Smooth muscle cell (in vitro differentiated cells): ENCODE results near the gene GAS2L1. TPM values are rescaled to one million over a fixed set of nuclear protein-coding genes. Genes with fewer than 3 reads are reported as not detected.

Experiments used
- DNase-seq: peaks from one replicate; lab custom pipeline; 2025; ENCODE audit not compliant: unreplicated experiment; lab: John Stamatoyannopoulos, UW
- H2AFZ ChIP-seq: fragments of 200-600 bp; sonication (generic); 2 replicates; pipeline ENCODE4 v1.6.0; 2016; ENCODE audit warnings: antibody characterized with exemption, low read depth, mild to moderate bottlenecking
- H3F3A ChIP-seq: fragments of 200-600 bp; sonication (generic); 2 replicates; pipeline ENCODE4 v1.6.0; 2017; ENCODE audit warnings: antibody characterized with exemption, low read depth
- H3K27ac ChIP-seq: fragments of 200-600 bp; sonication (generic); 2 replicates; pipeline ENCODE4 v1.5.1; 2016; ENCODE audit warnings: low read depth, mild to moderate bottlenecking
- H3K27me3 ChIP-seq: fragments of 200-600 bp; sonication (generic); 2 replicates; pipeline ENCODE4 v1.6.1; 2016; ENCODE audit warnings: low read depth, mild to moderate bottlenecking
- H3K36me3 ChIP-seq: fragments of 200-600 bp; sonication (generic); 2 replicates; pipeline ENCODE4 v1.5.1; 2016; ENCODE audit warnings: low read depth
- H3K4me1 ChIP-seq: fragments of 200-600 bp; sonication (generic); 2 replicates; pipeline ENCODE4 v1.5.1; 2016; ENCODE audit warnings: low read depth
- H3K4me2 ChIP-seq: fragments of 200-600 bp; sonication (generic); 2 replicates; pipeline ENCODE4 v1.6.0; 2016; ENCODE audit warnings: mild to moderate bottlenecking
- H3K4me3 ChIP-seq: fragments of 200-600 bp; sonication (generic); 2 replicates; pipeline ENCODE4 v1.5.1; 2016; ENCODE audit warnings: mild to moderate bottlenecking
- H3K79me2 ChIP-seq: fragments of 200-600 bp; sonication (generic); 2 replicates; pipeline ENCODE4 v1.6.0; 2016; ENCODE audit warnings: low read depth, mild to moderate bottlenecking
- H3K9ac ChIP-seq: fragments of 200-600 bp; sonication (generic); 2 replicates; pipeline ENCODE4 v1.6.0; 2016; ENCODE audit warnings: low read depth
- H3K9me3 ChIP-seq: fragments of 200-600 bp; sonication (generic); replicated peaks from 2 replicates; pipeline ENCODE4 v1.5.1; 2016; ENCODE audit warnings: low read depth
- H4K20me1 ChIP-seq: fragments of 200-600 bp; sonication (generic); 2 replicates; pipeline ENCODE4 v1.6.0; 2016; ENCODE audit warnings: low read depth
- WGBS: methylation state at CpG from one replicate; pipeline ENCODE4 v1.1.7; 2016; ENCODE audit warnings: low lambda C conversion rate; 5-methylcytosine and 5-hydroxymethylcytosine counted together
- polyA plus RNA-seq: library from polyadenylated mRNA; unstranded; fragments of >200 nt; fragmentation: Nextera tagmentation; extraction: Ambion mirVana; gene quantifications from 2 replicates; pipeline ENCODE4 v1.2.1, GENCODE V29; 2016
- total RNA-seq: library from RNA; depleted of rRNA; stranded (reverse); fragments of >200 nt; gene quantifications from 2 replicates; pipeline ENCODE4 v1.2.3, GENCODE V29; 2014
- TF ChIP-seq, protein P1 (sequence below): fragments of 200-600 bp; sonication (generic); IDR thresholded peaks from 2 replicates; pipeline ENCODE4 v1.5.1; 2017; ENCODE audit warnings: borderline replicate concordance, mild to moderate bottlenecking, antibody characterized with exemption; ENCODE audit not compliant: insufficient read depth, poor library complexity, severe bottlenecking

GAS2L1 gene
- total and polyA plus RNA-seq, 2 experiments from 2014 or later, result 7.8 to 31.7 TPM

- Histone ChIP-seq H3K4me1 (peaks cover 7% of the 10 kb centered on the region), H3K36me3 (no peaks in the 10 kb centered on the region), H3K9me3 (no peaks in the 10 kb centered on the region), H3K9ac (peak overlapping the region; percentile 85), H3K27ac (peak overlapping the region; percentile 79), H4K20me1 (peaks cover 9% of the 10 kb centered on the region), H3K27me3 (no peaks in the 10 kb centered on the region), H3K4me3 (peak overlapping the region; percentile 66), H3K4me2 (peak overlapping the region; percentile 89), H3K79me2 (peaks cover 8% of the 10 kb centered on the region), H2AFZ (peak overlapping the region; percentile 77), H3F3A (no peaks in the 10 kb centered on the region)
- no peak for DNase-seq
- 74% methylated on average over 20 of the region's 20 CpGs for WGBS
- TF ChIP-seq, protein P1, sequence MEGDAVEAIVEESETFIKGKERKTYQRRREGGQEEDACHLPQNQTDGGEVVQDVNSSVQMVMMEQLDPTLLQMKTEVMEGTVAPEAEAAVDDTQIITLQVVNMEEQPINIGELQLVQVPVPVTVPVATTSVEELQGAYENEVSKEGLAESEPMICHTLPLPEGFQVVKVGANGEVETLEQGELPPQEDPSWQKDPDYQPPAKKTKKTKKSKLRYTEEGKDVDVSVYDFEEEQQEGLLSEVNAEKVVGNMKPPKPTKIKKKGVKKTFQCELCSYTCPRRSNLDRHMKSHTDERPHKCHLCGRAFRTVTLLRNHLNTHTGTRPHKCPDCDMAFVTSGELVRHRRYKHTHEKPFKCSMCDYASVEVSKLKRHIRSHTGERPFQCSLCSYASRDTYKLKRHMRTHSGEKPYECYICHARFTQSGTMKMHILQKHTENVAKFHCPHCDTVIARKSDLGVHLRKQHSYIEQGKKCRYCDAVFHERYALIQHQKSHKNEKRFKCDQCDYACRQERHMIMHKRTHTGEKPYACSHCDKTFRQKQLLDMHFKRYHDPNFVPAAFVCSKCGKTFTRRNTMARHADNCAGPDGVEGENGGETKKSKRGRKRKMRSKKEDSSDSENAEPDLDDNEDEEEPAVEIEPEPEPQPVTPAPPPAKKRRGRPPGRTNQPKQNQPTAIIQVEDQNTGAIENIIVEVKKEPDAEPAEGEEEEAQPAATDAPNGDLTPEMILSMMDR, result no peak
Observed at GRCh38 chr22:29307596-29308147, 1.2 kb downstream of the GAS2L1 start.

- Histone ChIP-seq H3K36me3 (no peaks in the 10 kb centered on the region), H3K27me3 (peaks cover 4% of the 10 kb centered on the region), H3K4me3 (no peak overlapping the region), H3F3A (no peaks in the 10 kb centered on the region), H3K4me2 (peak overlapping the region; percentile 89), H3K4me1 (peaks cover 7% of the 10 kb centered on the region), H2AFZ (no peak overlapping the region), H3K9me3 (no peaks in the 10 kb centered on the region), H3K9ac (no peak overlapping the region), H4K20me1 (peaks cover 9% of the 10 kb centered on the region), H3K79me2 (peaks cover 8% of the 10 kb centered on the region), H3K27ac (no peak overlapping the region)
- no peak for DNase-seq
- TF ChIP-seq, protein P1, result no peak
- WGBS, result 96% methylated on average over 41 of the region's 50 CpGs
Observed at GRCh38 chr22:29308148-29308790, 1.8 kb downstream of the GAS2L1 start.

- Histone ChIP-seq H3K4me1 (peaks cover 7% of the 10 kb centered on the region), H3K4me3 (no peak overlapping the region), H3K4me2 (no peak overlapping the region), H3K36me3 (no peaks in the 10 kb centered on the region), H3K9me3 (no peaks in the 10 kb centered on the region), H3F3A (no peaks in the 10 kb centered on the region), H3K27ac (no peak overlapping the region), H3K27me3 (peaks cover 9% of the 10 kb centered on the region), H4K20me1 (peaks cover 9% of the 10 kb centered on the region), H2AFZ (no peak overlapping the region), H3K9ac (no peak overlapping the region), H3K79me2 (peaks cover 8% of the 10 kb centered on the region)
- TF ChIP-seq, protein P1, result no peak
- whole genome bisulfite sequencing, result 82% methylated on average over 13 of the region's 13 CpGs
- no peak for DNase-seq
Observed at GRCh38 chr22:29308791-29309262, 2.4 kb downstream of the GAS2L1 start.
